ENCODE measurements around the gene CACNA1C. TPM values are rescaled to one million over a fixed set of nuclear protein-coding genes. Genes with fewer than 3 reads are reported as not detected.

Gene CACNA1C
- total RNA-seq, 3 donors from 2014 or later = 2.6 to 11.8 (median 9.5) TPM

DNA sequence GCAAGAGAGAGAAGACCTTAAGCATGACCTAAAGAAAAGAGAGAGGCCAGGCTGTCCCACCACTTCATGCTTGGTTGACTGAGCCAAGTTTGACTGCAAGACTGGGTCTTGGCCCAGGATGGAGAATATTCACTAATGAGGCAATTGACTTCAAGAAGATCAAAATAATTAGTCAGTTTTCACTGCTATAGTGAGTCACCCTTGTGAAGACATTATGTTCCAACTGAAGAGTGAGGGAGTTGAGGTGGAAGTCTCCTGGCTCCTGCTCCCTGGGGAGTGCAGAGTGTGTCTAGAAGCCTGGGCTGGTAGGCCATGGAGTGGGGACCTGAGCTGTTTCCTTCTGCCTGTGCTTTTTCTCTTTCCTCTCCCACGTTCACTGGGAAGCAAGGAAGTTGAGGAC lies 117.6 kb downstream of the CACNA1C start:
- Histone ChIP-seq H3K27me3 (no peaks in the 10 kb centered on the region), H3K4me3 (no peak overlapping the region), H3K4me1 (no peaks in the 10 kb centered on the region), H3K27ac (no peak overlapping the region), H3K9me3 (peaks cover 7 to 16% of the 10 kb centered on the region in 2 donors), H3K36me3 (no peaks in the 10 kb centered on the region)
- intact Hi-C loops (cut with DNase I; ENCODE audit: low total_unique reads) = no loop called here
- no peak for DNase-seq (ENCODE audit: low spot score in 2 of 2)
- no peak for TF ChIP-seq POLR2A (IDR thresholded peaks at IDR 0.05)
- TF ChIP-seq POLR2AphosphoS5 (IDR thresholded peaks at IDR 0.05) = no peak
- TF ChIP-seq, protein P1, sequence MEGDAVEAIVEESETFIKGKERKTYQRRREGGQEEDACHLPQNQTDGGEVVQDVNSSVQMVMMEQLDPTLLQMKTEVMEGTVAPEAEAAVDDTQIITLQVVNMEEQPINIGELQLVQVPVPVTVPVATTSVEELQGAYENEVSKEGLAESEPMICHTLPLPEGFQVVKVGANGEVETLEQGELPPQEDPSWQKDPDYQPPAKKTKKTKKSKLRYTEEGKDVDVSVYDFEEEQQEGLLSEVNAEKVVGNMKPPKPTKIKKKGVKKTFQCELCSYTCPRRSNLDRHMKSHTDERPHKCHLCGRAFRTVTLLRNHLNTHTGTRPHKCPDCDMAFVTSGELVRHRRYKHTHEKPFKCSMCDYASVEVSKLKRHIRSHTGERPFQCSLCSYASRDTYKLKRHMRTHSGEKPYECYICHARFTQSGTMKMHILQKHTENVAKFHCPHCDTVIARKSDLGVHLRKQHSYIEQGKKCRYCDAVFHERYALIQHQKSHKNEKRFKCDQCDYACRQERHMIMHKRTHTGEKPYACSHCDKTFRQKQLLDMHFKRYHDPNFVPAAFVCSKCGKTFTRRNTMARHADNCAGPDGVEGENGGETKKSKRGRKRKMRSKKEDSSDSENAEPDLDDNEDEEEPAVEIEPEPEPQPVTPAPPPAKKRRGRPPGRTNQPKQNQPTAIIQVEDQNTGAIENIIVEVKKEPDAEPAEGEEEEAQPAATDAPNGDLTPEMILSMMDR (IDR thresholded peaks at IDR 0.05) = no peak

DNA sequence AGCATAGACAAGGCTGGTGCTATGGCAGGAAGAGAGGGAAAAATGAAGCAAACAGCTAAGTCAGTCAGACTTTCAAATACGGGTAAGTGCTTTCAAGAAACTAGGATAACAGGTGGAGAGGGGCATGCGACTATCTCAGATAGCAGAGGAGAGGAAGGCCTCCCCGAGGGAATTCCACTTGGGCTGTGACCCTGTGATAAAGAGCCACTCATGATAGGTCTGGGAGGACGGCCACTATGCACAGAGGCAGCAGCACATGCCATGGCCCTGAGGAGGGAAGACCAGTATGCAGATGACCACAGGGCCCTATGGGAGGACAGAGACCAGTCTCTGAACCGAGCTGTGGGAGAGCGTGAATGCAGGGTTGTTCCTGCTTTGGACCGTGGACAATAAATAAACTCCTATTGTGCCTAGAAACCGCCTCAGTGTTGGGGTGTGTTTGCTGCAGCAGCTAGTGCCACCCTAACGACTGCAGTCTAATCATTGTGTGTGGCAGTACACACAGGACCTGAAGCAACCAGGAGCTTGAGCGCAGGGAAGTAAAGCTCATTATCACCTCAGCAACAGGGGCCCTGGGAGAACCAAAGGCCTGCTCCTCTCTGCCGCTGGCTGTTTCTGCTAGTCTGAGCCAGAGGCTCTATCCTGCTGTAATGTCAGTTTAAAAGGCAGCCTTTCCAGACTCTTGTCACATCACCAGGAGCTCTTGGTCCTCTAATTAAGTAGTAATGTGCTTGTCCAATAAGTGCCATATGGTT lies 119.1 kb downstream of the CACNA1C start:
- Histone ChIP-seq H3K27ac (no peak overlapping the region), H3K27me3 (no peaks in the 10 kb centered on the region), H3K36me3 (no peaks in the 10 kb centered on the region), H3K4me3 (no peak overlapping the region), H3K4me1 (no peaks in the 10 kb centered on the region), H3K9me3 (peaks cover 7 to 16% of the 10 kb centered on the region in 2 donors)
- intact Hi-C loops (cut with DNase I; ENCODE audit: low total_unique reads) = no loop called here
- TF ChIP-seq, protein P1 (IDR thresholded peaks at IDR 0.05) = no peak
- TF ChIP-seq POLR2AphosphoS5 (IDR thresholded peaks at IDR 0.05) = no peak
- TF ChIP-seq POLR2A (IDR thresholded peaks at IDR 0.05) = no peak
- no peak for DNase-seq (ENCODE audit: low spot score in 2 of 2)

DNA sequence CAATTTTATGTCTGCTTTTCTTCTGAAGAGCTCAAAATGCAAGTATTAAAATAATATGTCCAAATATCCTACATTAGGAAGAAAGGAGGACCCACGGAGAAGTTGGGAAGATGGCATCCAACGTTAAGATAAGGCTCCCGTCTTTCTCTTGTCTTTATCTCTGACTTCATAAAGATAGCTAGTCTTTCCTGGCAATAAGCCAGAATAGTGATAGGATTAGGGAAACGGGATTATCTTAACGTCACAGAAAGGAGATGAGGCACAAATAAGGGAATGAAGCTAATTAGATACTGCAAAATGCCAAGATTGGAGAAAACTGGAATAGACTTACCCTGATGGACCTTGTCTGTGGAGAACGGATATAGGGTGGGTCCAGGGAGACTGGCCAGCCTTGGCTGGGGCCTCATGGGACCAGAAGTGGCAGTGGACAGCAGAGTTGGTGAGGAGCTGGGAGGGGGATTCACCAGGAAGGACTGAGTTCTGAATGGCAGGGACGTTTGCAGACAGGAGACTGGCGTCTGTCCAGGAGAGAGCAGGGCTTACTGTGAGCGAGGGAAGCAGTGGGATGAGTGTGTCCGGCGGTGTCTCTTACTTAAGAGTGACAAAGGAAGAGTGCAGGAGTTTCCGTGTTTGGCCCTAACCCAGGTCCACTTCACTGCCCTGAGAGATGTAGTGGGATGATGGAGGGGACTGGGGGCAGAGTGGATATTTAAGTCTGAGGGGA lies 119.9 kb downstream of the CACNA1C start:
- no peaks in the 10 kb centered on the region for H3K36me3 ChIP-seq
- H3K27ac ChIP-seq = no peak overlapping the region
- intact Hi-C loops (cut with DNase I; ENCODE audit: low total_unique reads) = no loop called here
- TF ChIP-seq, protein P1 (IDR thresholded peaks at IDR 0.05) = no peak
- TF ChIP-seq POLR2A (IDR thresholded peaks at IDR 0.05) (no peak), POLR2AphosphoS5 (IDR thresholded peaks at IDR 0.05) (no peak)
- H3K4me1 ChIP-seq = no peaks in the 10 kb centered on the region
- no peak for DNase-seq (ENCODE audit: low spot score in 2 of 2)
- no peaks in the 10 kb centered on the region for H3K27me3 ChIP-seq
- peaks cover 2 to 8% of the 10 kb centered on the region in 2 donors for H3K9me3 ChIP-seq
- no peak overlapping the region for H3K4me3 ChIP-seq

DNA sequence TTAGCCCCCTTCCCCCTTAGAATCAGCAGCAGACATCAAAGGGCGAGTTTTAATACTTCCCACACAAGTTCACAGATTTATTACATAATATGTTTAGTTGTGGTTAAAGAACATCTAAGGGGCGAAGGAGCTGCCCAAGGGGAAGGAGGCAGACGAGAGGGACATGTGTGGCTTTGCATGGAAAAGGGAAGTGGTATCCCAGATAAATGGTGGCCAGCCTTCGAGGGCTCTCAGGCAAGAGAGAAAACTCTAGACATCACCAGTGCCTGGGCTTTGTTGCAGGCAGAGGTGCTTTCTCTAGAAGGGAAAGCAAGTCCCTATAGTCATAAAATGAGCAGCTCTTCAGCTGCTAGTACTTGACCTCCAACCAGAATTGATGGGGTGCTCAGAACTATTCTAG lies 121.2 kb downstream of the CACNA1C start:
- Histone ChIP-seq H3K4me3 (no peak overlapping the region), H3K9me3 (no peaks in the 10 kb centered on the region), H3K36me3 (no peaks in the 10 kb centered on the region), H3K27ac (no peak overlapping the region), H3K4me1 (no peaks in the 10 kb centered on the region), H3K27me3 (no peaks in the 10 kb centered on the region)
- TF ChIP-seq POLR2A (IDR thresholded peaks at IDR 0.05) = no peak
- TF ChIP-seq, protein P1 (IDR thresholded peaks at IDR 0.05) = no peak
- no peak for DNase-seq (ENCODE audit: low spot score in 2 of 2)
- intact Hi-C loops (cut with DNase I; ENCODE audit: low total_unique reads) = no loop called here

DNA sequence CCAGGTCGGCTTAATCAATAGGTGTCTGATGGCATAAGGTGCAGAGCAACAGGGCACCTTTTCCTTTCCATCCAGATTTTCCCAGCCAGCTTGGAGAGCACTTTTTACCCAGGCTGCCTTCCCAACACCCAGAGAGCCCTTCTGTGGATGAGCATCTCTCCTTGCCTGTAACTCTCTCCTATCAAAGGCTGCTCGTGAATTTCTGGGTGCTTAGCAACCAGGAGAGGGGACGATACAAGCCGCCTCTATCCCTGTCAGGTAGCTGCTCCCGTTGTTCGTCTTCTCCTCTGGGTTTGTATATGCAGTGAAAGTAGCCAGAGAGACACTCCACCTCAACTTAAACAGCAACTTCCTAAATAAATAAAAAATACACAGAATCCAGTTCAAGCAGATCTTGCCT lies 124.2 kb downstream of the CACNA1C start:
- no peak for DNase-seq (ENCODE audit: low spot score in 2 of 2)
- H3K27me3 ChIP-seq = no peaks in the 10 kb centered on the region
- H3K27ac ChIP-seq = no peak overlapping the region
- H3K9me3 ChIP-seq = no peaks in the 10 kb centered on the region
- no peak overlapping the region for H3K4me3 ChIP-seq
- TF ChIP-seq POLR2AphosphoS5 (IDR thresholded peaks at IDR 0.05) (no peak), POLR2A (IDR thresholded peaks at IDR 0.05) (no peak)
- TF ChIP-seq, protein P1 (IDR thresholded peaks at IDR 0.05) = no peak
- no peaks in the 10 kb centered on the region for H3K36me3 ChIP-seq
- H3K4me1 ChIP-seq = no peaks in the 10 kb centered on the region
- intact Hi-C loops (cut with DNase I; ENCODE audit: low total_unique reads) = no loop called here
